Mononuclear cell (primary cell): ENCODE measurements around the gene NAV1. TPM values are rescaled to one million over a fixed set of nuclear protein-coding genes. Genes with fewer than 3 reads are reported as not detected.
"Not testable (repeated sequence)": the region's sequence is repeated elsewhere in the genome, so short reads cannot be mapped to it uniquely, and the experiment has no call there.

Experiments
- H3K27me3 ChIP-seq: 2 replicates; pipeline ENCODE4 v1.6.0; 2011; ENCODE audit warnings: low read length, control low read depth; ENCODE audit not compliant: insufficient read depth
- H3K4me1 ChIP-seq: 2 replicates; pipeline ENCODE4 v1.5.1; 2011; ENCODE audit warnings: mild to moderate bottlenecking, low read length, control low read depth; ENCODE audit not compliant: insufficient read depth
- H3K4me3 ChIP-seq: 2 replicates; pipeline ENCODE4 v1.5.1; 2011; ENCODE audit warnings: mild to moderate bottlenecking, low read length, moderate library complexity
- H3K9me3 ChIP-seq: 2 replicates; pipeline ENCODE4 v1.5.1; 2011; ENCODE audit warnings: low read depth, mild to moderate bottlenecking, control low read depth, low read length
- total RNA-seq: library from RNA; depleted of rRNA; stranded (reverse); fragments of >200 nt; gene quantifications from one replicate; pipeline ENCODE4 v1.2.3, GENCODE V29; 2012

The NAV1 gene
- total RNA-seq, 1 donor = 1.5 TPM

DNA sequence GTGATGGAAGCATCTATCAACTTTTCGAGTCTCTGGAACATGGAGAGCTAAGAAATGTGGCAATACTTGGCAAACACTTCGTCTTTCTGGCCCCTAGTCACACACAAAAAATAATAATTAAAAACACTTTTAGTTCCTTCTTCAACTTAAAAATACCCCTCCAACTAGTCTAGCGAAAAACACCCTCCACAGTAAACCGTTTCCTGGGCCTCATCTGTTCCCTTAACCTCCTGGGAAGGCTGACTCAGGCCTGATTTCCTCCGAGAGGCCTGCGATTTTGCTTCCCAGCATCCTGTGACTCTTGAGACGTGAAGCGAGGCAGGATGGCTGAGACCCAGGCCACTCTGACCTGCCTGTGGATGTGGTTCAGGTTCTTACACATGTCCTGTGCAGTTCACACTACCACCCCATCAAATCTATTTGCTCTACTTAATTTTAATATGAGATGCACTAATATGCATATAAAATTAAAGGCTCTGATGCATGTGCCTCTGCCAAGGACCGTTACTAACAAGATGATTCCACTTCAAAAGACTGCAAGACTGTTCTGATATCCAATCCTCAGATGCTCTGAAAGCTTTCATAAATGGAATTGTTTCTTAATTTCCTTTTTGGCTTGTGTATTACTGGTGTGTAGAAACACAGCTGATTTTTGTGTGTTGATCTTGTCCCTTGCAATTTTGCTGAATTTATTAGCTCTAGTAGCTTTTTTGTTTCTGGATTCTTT, 3.5 kb downstream of the NAV1 start:
- Histone ChIP-seq H3K9me3 (no peaks in the 10 kb centered on the region), H3K4me1 (peaks cover 72% of the 10 kb centered on the region), H3K4me3 (no peak overlapping the region), H3K27me3 (peaks cover 31% of the 10 kb centered on the region)

DNA sequence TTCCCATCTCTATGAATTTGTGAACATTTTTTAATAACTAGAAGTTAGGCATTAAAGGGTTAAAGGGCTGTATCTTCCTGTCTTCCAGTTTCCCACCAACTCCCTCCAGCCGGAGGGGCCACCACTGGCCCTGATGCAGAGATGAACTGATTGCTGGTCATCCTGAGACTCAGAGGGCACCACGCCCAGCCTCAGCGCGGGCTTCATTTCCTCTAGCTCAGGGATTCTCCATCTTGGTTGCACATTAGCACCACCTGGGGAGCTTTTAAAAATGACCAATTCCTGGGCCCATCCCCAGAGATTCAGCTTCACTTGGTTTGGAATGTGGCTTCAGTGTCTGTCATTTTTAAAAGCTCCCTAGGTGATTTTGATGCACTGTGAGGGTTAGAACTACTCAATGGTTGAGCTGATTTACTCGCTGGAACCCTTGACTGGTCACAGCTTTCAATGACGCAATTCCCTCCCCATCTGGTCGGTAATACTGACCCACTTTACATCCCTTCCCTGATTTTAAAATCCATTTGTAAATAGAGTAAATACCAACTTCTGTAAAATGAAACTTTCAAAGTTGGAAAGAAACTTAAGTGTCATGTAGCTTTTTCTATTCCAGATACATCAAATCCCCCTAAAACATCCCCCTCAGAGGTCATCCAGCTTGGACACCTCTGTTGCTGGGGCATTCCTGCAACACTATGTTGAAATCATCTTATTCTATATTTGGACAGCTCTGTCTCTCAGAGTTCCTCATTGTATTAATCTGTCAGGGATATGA, 5.1 kb downstream of the NAV1 start:
- Histone ChIP-seq H3K27me3 (peaks cover 17% of the 10 kb centered on the region), H3K9me3 (no peaks in the 10 kb centered on the region), H3K4me1 (peaks cover 59% of the 10 kb centered on the region), H3K4me3 (no peak overlapping the region)

DNA sequence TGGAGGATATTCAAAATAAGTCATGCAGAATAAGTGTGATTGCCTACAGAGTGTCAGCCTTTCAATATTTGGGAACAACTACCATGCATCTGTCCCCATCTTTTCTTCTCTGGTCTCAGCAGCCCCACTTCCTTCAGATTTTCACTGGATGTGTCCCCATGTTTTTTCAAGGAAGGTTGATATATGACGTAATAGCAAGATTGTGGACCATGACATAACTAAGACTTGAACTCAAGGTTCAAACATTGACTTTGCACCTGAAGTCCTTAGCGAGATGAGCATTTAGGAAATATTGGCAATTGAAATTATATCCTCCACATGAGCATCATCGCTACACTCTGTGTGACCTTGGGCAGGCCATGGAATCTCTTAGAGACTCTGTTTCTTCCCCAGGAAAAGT, 5.8 kb downstream of the NAV1 start:
- H3K4me1 ChIP-seq = peaks cover 52% of the 10 kb centered on the region
- H3K27me3 ChIP-seq = peaks cover 12% of the 10 kb centered on the region
- H3K9me3 ChIP-seq = no peaks in the 10 kb centered on the region

DNA sequence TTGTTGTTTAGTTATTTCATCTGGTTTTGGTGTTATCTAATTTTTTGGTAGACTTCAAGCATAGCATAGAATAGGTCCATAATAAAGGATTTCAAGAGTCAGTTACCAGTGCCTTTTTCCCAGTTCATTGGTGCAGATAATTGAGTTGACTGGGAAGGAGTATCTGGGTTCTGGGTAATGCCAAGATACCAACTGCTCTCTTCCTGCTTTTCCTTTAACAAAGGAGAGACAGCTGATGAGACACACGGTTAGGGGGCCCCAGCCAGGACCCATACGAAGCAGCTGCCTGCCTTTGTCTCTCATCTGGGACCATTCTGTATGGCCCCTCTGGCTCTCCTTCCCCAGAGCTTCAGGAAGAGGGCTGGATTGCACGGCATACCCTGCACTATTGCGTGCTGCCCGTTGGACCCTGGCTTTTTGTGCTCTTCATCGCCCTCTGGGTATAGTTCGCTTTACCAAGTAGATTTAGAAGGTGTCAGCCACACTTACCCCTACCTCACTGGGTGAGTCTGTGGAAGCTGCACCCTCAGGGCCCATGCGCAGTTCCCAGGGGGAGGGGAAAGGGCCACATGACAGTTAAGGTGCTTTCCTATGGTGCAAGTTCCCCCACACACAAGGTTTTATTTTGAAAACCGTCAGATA, 7.0 kb downstream of the NAV1 start:
- peaks cover 2% of the 10 kb centered on the region for H3K27me3 ChIP-seq
- H3K9me3 ChIP-seq = no peaks in the 10 kb centered on the region
- no peak overlapping the region for H3K4me3 ChIP-seq
- H3K4me1 ChIP-seq = peaks cover 44% of the 10 kb centered on the region

More for the DNA sequence above, 5.8 kb downstream of the NAV1 start:
- H3K4me3 ChIP-seq = no peak overlapping the region

DNA sequence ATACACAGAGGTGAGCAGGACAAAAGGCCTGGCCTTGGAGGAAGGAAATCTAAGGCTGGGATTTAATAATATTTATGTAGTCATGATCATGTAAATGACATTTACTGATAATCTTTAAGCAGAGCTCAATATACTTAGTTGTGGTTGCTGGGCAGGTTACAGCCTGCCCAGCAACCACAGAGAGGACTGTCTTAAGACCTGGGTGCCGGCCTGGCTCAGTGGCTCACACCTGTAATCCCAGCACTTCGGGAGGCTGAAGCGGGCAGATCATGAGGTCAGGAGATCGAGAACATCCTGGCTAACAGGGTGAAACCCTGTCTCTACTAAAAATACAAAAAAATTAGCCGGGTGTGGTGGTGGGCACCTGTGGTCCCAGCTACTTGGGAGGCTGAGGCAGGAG, 10.6 kb downstream of the NAV1 start:
- H3K27me3 ChIP-seq, H3K4me3 ChIP-seq, H3K9me3 ChIP-seq: not testable (repeated sequence)
- H3K4me1 ChIP-seq = peaks cover 29% of the 10 kb centered on the region

DNA sequence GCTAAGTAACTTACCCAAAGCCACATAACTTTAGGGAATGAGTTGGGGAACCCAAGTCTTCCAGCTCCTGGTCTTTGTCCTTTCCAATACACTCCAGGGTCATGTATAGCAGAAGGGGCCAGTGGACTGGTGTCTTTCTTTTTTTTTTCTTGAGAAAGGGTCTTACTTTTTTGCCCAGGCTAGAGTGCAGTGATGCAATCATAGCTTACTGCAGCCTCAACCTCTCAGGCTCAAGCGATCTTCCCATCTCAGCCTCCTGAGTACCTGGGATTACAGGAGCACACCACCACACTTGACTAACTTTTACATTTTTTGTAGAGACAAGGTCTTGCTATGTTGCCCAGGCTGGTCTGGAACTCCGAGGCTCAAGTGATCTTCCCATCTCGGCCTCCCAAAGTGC, 12.2 kb downstream of the NAV1 start:
- H3K27me3 ChIP-seq = no peaks in the 10 kb centered on the region
- H3K4me3 ChIP-seq = no peak overlapping the region
- no peaks in the 10 kb centered on the region for H3K9me3 ChIP-seq
- H3K4me1 ChIP-seq = peaks cover 21% of the 10 kb centered on the region

DNA sequence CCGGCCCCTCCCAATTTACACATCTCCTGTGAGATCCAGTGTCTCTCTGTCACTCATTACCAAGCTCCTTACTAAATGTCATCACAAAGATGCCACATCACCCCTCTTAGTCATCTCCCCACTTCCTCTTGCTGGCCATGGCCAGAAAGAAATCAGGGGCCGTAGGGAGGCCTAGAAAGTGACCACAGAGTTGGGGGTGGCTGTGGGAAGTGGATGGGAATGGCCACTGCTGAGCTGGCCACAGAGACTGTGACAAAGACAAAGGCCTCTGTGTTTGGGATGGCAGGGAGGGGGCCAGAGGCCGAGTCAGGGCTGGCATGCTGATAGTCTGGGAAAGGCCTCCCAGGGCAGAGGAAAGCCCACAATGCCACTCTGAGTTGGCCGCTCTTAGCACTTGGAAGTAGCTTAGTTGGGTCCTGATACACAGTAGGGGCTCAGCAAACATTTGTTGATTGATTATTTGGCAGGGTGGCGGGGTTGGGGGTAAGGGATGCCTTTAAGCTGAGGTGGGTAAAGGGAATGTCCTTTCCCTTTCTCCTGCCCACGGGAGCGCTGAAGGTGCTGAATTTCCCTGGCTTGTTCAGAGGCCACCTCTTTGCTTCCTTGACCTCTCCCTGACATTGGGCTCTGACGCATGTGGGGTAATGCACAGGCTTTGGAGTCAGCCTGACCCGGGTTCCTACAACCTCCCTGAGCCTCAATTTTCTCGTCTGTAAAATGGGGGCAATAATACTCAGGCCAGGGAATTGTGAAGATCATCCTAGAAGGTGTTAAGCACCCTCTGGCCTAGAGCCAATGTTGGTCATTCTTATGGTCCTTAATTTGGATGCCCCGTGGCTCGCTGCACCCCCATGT, 13.2 kb downstream of the NAV1 start:
- H3K27me3 ChIP-seq = no peaks in the 10 kb centered on the region
- no peak overlapping the region for H3K4me3 ChIP-seq
- peaks cover 19% of the 10 kb centered on the region for H3K4me1 ChIP-seq
- H3K9me3 ChIP-seq = no peaks in the 10 kb centered on the region

DNA sequence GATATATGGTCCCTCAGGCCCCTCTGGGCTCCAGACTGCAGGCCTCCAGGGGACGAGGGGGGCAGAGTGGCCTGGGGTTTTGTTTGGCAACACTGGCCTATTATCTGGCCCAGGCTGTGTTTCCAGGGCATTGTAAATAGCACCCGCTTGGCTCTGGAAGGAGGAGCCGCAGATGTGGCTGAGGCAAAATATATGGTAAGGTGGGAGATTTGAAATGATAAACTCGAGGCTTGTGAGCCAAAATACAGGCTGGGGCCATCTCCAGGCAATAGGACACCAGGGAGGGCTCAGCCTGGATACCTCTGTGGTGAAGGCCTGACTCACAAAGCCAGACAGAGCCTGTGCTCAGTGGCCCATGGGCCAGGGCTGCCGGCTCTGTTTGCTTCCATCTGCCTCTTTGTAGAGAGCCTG, 14.0 kb downstream of the NAV1 start:
- Histone ChIP-seq H3K4me1 (peaks cover 19% of the 10 kb centered on the region), H3K27me3 (no peaks in the 10 kb centered on the region), H3K4me3 (no peak overlapping the region), H3K9me3 (no peaks in the 10 kb centered on the region)

DNA sequence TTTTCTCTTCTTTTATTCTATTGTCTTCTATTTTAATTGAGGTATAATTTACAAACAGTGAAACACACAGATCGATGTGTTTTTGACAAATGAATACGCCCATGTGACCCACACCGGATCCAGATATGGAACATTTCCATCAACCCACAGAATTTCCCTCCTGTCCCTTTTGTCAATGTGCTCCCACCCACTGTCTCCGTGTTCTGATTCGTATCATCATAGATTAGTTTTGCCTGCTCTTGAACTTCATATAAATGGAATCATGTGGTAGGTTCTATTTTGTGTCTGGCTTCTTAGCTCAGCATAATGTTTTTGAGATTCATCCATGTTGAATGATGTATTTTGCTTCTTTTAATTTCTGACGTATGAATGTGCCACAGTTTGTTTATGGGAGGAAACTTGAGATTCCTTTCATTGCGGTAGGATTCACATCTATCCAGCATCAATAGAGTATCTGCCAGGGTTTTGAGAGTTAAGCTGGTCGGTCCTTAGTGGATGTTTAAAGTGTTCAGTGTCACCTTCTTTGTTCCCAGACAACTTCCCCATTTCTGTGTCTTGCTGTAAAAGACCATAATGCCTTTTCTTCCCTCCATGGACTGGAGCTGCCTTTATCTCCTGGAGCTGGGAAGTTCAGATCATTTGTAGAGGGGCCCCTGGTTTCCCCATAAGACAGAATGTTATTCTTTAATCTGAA, 14.7 kb downstream of the NAV1 start:
- H3K4me3 ChIP-seq = no peak overlapping the region
- H3K9me3 ChIP-seq = no peaks in the 10 kb centered on the region
- peaks cover 19% of the 10 kb centered on the region for H3K4me1 ChIP-seq
- H3K27me3 ChIP-seq = no peaks in the 10 kb centered on the region

DNA sequence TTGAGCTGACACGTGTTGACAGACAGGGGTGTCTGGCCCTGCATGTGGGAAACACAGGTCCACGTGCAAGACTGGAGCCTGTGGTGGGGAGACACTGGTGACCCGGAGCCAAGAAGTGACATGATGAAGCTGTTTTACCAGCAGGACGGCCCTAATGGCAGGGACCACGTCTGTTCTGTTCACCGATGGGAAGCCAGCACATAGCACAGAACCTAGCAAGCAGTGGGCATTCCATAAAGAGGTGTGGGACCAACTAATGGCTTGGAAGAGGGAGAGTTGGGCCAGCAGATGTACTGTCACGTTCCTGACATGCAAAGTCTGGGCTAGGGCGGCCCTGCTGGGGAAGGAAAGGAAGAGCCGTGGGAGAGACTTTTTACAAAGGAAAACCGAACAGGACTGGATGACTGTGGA, 15.3 kb downstream of the NAV1 start:
- Histone ChIP-seq H3K27me3 (no peaks in the 10 kb centered on the region), H3K4me1 (peaks cover 19% of the 10 kb centered on the region), H3K9me3 (no peaks in the 10 kb centered on the region), H3K4me3 (no peak overlapping the region)

DNA sequence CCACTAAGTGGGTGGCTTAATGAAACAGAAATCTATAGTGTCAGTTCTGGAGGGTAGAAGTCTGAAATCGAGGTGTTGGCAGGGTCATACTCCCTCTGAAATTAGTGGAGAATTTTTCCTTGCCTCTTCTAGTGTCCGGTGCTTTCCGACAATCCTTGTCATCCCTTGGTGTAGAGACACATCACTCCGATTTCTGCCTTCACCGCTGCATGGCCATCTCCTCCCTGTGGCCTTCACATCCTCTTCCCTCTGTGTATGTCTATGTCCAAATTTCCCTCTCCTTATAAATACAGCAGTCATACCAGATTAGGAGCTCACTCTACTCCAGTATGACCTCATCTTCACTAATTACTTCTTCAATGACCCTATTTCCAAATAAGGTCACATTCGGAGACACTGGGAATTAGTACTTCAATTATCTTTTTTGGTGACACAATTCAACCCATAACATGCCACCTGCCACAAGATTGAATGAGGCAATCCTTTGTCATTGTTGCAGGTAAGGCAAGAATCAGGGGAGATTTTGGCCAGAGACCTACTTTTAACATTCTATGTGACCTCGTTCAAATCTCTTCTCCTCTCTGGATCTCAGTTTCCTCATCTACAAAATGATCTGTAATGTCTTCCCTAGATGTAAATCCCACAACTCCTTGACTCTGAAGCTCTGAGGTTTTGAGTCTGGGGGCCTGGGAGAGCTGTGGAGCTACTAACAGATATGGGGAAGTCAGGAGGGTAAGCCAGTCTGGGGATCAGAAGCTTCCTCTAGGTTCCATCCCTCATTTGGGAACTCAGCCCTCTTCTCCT, 16.1 kb downstream of the NAV1 start:
- Histone ChIP-seq H3K9me3 (no peaks in the 10 kb centered on the region), H3K27me3 (no peaks in the 10 kb centered on the region), H3K4me3 (no peak overlapping the region), H3K4me1 (peaks cover 22% of the 10 kb centered on the region)

DNA sequence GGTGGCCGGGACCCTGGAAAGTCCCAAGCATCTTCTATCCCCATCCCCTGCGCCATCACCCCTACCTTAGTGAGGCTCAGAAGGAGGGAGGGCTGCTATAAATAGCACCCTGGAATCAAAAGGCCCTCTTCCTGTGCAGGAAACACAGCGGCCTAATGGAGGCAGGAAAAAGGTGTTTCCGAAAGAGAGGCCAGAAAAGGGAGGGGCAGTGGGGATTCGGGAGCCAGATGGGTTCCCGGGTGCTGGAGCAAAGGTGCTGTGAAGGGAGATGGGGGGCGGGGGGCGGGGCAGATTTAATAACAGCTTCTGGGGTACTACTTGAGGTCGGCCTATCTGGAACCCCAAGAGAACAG, 16.6 kb downstream of the NAV1 start:
- Histone ChIP-seq H3K9me3 (no peaks in the 10 kb centered on the region), H3K4me3 (no peak overlapping the region), H3K4me1 (peaks cover 22% of the 10 kb centered on the region), H3K27me3 (no peaks in the 10 kb centered on the region)

DNA sequence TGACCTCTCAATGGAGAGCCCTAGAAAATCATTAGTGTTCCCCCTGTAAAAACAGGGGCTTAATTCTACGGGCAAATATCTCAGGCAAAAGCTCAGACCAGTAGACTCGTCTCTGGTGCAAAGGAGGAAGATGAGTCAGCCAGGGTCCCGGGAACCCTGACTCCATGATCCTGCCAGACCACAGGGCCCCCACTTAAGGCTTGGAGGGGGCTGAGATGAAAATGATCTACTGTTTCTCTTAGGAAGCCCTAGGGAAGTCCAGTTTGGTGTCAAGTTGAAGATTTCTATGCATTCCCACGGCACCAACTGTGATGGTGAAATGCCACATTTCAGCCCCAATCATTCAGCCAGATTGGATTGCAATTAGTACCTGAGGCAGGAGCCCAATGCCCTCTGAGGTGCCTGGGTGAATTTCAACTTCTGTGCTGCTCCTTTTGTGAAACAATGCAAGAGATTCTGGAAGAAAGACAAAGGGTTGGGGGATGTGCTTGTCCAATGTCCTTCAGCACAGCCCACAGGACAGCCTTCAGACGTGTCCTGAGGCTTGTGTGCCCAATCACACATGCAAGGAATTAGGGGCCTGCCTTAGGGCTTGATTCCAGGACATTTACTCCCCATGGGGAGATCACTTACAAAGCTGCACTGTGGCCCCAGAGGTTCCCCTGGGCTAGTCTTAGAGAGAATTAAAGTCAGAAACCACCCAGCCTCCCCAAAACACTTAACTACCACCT, 18.1 kb downstream of the NAV1 start:
- Histone ChIP-seq H3K27me3 (no peaks in the 10 kb centered on the region), H3K9me3 (no peaks in the 10 kb centered on the region), H3K4me1 (peaks cover 8% of the 10 kb centered on the region), H3K4me3 (no peak overlapping the region)
